ENCODE measurements around the gene TMOD4.
"Not testable (repeated sequence)": the region's sequence is repeated elsewhere in the genome, so short reads cannot be mapped to it uniquely, and the experiment has no call there.

TMOD4 gene

DNA sequence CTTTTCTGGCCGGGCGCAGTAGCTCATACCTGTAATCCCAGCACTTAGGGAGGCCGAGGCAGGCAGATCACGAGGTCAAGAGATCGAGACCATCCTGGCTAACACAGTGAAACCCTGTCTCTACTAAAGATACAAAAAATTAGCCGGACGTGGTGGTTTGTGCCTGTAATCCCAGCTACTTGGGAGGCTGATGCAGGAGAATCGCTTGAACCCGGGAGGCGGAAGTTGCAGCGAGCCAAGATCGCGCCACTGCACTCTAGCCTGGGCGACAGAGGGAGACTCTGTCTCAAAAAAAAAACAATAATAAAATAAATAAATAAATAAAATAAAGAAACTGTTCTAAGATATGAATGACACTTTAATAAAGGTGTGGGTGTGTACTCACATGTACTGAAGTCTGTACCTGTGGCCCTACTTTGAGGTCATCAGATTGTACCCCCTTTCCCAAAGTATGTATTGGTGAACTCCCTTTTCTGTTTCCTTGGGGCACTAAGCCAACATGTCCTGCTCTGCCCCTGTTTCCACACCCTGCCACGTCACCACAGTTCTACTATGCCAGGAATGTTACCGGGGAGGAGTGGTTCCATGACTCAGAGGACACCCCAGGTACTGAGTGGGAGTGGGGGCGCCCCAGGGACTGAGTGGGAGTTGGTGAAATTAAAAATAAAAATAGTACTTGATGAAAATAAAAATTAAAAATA lies 19.3 kb upstream of the TMOD4 start:
- H3K9ac ChIP-seq (ENCODE audit: low read length), result peak overlapping the region; percentile 61
- not testable (repeated sequence) for H3K9me3 ChIP-seq (ENCODE audit: control insufficient read depth, low read length); H3K36me3 ChIP-seq (ENCODE audit: control insufficient read depth, insufficient read depth, low read length); H3K27me3 ChIP-seq (ENCODE audit: control insufficient read depth, insufficient read depth, low read length); H3K4me3 ChIP-seq (ENCODE audit: low read length)
- H3K4me1 ChIP-seq (ENCODE audit: control insufficient read depth, insufficient read depth, low read length), result peaks cover 16% of the 10 kb centered on the region

DNA sequence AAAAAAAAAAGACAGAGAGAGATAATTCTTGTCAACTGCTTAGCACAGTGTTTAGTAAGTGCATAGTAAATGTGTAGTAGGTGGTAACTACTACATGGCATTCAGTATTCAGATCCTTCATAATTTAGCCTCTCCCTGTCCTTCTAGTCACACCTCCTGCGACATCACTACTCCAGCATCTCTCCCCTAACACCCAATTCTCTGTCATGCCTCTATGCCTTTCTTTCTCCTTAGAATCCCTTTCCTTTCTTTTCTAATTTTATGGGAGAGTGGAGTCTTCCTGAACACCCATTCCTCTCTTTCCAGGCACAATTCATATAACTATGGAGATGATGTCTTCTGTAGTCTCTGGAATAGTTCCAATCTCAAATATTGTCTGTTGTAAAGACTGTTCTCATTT lies 18.1 kb upstream of the TMOD4 start:
- H3K9me3 ChIP-seq (ENCODE audit: control insufficient read depth, low read length), result no peaks in the 10 kb centered on the region
- peaks cover 16% of the 10 kb centered on the region for H3K4me1 ChIP-seq (ENCODE audit: control insufficient read depth, insufficient read depth, low read length)
- no peak overlapping the region for H3K4me3 ChIP-seq (ENCODE audit: low read length)
- H3K36me3 ChIP-seq (ENCODE audit: control insufficient read depth, insufficient read depth, low read length), result no peaks in the 10 kb centered on the region
- no peak overlapping the region for H3K9ac ChIP-seq (ENCODE audit: low read length)
- no peaks in the 10 kb centered on the region for H3K27me3 ChIP-seq (ENCODE audit: control insufficient read depth, insufficient read depth, low read length)

DNA sequence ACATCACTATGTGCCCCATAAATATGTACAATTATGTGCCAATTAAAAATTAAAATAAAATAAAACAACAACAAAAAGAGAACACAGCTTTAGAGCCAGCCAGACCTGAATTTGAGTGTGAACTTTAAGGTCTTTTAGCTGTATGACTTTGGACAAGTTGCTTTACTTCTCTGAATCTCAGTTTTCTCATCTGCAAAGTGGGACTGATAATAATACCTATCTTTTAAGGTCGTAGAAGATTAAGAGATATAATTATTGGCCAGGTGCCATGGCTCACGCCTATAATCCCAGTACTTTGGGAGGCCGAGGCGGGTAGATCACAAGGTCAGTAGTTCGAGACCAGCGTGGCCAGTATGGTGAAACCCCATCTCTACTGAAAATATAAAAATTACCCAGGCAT lies 17.5 kb upstream of the TMOD4 start:
- H3K9me3 ChIP-seq (ENCODE audit: control insufficient read depth, low read length), result no peaks in the 10 kb centered on the region
- no peaks in the 10 kb centered on the region for H3K36me3 ChIP-seq (ENCODE audit: control insufficient read depth, insufficient read depth, low read length)
- no peak overlapping the region for H3K4me3 ChIP-seq (ENCODE audit: low read length)
- H3K9ac ChIP-seq (ENCODE audit: low read length), result no peak overlapping the region
- no peaks in the 10 kb centered on the region for H3K27me3 ChIP-seq (ENCODE audit: control insufficient read depth, insufficient read depth, low read length)
- peaks cover 17% of the 10 kb centered on the region for H3K4me1 ChIP-seq (ENCODE audit: control insufficient read depth, insufficient read depth, low read length)

DNA sequence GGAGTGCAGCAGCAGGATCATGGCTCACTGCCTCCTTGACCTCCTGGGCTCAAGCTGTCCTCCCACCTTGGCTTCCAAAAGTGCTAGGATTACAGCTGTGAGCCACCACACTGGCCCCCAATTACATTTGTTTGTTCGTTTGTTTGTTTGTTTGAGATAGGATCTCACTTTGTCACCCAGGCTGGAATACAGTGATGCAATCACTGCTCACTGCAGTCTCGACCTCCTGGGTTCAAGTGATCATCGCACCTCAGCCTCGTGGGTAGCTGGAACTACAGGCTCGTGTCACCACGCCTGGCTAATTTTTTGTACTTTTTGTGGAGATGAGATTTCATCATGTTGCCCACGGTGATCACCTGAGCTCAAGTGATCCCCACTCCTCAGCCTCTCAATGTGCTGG lies 16.3 kb upstream of the TMOD4 start:
- no peaks in the 10 kb centered on the region for H3K9me3 ChIP-seq (ENCODE audit: control insufficient read depth, low read length)
- H3K4me1 ChIP-seq (ENCODE audit: control insufficient read depth, insufficient read depth, low read length), result peaks cover 10% of the 10 kb centered on the region
- no peak overlapping the region for H3K9ac ChIP-seq (ENCODE audit: low read length)
- H3K4me3 ChIP-seq (ENCODE audit: low read length), result no peak overlapping the region
- no peaks in the 10 kb centered on the region for H3K27me3 ChIP-seq (ENCODE audit: control insufficient read depth, insufficient read depth, low read length)
- no peaks in the 10 kb centered on the region for H3K36me3 ChIP-seq (ENCODE audit: control insufficient read depth, insufficient read depth, low read length)

DNA sequence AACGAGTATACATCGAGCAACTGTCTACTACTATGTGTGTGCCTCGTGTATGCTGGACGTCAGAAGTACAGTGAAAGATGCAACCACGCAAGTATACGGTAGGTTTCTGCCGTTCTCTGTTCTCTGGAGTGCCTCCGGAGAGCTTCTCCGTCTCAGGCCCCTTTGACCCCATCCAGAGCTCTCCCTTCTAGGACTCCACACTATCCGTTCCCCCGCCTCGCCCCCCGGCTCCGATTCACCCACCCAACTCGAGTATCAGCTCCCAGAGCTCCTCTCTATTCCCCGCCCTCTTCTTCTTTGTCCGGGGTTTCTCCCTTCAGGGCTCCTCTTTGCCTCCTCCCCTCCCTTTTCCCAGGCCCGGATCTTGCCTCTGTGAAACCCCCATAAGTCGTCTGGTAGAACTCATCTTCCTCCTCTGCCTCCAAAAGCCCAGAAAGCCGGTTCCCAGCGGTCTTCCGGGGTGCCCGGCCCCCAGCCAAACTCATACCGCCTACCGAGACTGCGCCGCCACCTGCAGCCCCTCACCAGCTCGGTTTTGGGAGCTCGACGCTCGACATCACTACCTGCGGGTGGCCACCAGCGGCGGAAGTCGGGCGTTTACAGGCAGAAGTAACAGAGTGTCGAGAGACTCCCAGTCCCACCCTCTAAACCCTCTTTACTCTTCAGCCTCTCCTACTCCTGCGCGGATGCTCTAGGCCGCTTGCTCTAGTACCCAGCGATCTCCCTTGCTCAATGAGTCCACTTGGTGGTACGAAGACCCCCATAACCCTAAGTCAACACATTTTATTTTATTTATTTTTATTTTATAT lies 14.1 kb upstream of the TMOD4 start, which contains the start of gene VPS72:
VPS72 (minus strand) TSS at position 561 of the 809 bp plus-strand sequence; CDS start at position 485, 76 bp downstream.
- H3K4me1 ChIP-seq (ENCODE audit: control insufficient read depth, insufficient read depth, low read length), result peaks cover 6% of the 10 kb centered on the region
- H3K36me3 ChIP-seq (ENCODE audit: control insufficient read depth, insufficient read depth, low read length), result no peaks in the 10 kb centered on the region
- no peaks in the 10 kb centered on the region for H3K9me3 ChIP-seq (ENCODE audit: control insufficient read depth, low read length)
- H3K9ac ChIP-seq (ENCODE audit: low read length), result peak within 1 kb of the TSS; percentile 97
- H3K4me3 ChIP-seq (ENCODE audit: low read length), result peak within 1 kb of the TSS; percentile 91
- H3K27me3 ChIP-seq (ENCODE audit: control insufficient read depth, insufficient read depth, low read length), result no peaks in the 10 kb centered on the region

DNA sequence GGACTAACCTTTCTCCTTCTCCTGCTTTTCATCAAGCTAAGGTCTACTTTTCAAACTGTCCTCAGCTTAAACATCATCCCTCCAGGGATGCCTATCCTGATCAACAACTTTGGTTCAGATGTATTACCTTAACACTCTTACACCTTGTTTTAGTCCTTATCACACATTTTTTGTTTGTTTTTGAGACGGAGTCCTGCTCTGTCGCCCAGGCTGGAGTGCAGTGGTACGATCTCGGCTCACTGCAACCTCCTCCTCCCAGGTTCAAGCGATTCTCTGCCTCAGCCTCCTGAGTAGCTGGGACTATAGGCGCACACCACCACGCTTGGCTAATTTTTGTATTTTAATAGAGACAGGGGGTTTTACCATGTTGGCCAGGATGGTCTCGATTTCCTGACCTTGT lies 12.9 kb upstream of the TMOD4 start:
- H3K4me3 ChIP-seq (ENCODE audit: low read length), result not testable (repeated sequence)

DNA sequence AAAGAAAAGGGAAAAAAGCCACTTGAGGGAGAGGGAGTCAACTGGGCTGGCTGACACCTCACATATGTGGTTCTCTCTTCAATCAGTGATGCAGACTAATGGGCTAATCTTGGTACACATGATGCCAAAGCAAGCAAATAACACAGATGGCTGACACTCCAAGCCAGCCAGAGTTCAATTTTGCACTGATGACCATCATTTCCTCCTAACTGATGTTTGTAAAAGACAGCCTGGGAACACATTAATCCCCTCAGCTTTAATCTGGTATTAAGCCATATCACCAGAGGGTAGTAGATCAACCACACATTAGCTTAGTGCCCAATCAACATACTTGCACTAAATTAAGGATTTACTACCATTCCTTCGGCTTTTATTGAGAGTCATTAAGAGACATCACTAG lies 11.4 kb upstream of the TMOD4 start:
- H3K9ac ChIP-seq (ENCODE audit: low read length), result no peak overlapping the region

More for the DNA sequence above, 12.9 kb upstream of the TMOD4 start:
- not testable (repeated sequence) for H3K4me1 ChIP-seq (ENCODE audit: control insufficient read depth, insufficient read depth, low read length); H3K36me3 ChIP-seq (ENCODE audit: control insufficient read depth, insufficient read depth, low read length); H3K27me3 ChIP-seq (ENCODE audit: control insufficient read depth, insufficient read depth, low read length); H3K9me3 ChIP-seq (ENCODE audit: control insufficient read depth, low read length)
- H3K9ac ChIP-seq (ENCODE audit: low read length), result peak overlapping the region; percentile 97

DNA sequence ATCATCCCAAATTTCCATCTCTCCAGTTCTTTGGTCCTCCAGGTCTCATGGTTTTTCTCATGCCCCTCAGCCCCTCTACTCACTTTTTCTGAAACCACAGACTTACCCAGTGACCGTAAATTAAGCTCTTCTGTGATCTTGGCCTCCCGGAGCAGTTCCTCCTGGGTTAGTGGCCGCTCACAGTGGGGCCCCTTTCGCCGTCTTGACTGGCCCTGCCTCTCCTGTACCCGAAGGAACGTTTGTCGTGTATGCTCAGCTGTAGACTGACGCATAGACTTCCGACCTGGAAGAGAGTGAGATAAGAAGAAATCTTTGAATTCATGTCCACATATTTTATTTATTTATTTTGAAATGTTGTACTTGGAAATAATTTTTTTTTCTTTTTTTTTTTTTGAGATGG lies 8.4 kb upstream of the TMOD4 start:
- peaks cover 9% of the 10 kb centered on the region for H3K36me3 ChIP-seq (ENCODE audit: control insufficient read depth, insufficient read depth, low read length)
- H3K27me3 ChIP-seq (ENCODE audit: control insufficient read depth, insufficient read depth, low read length), result no peaks in the 10 kb centered on the region
- peaks cover 4% of the 10 kb centered on the region for H3K4me1 ChIP-seq (ENCODE audit: control insufficient read depth, insufficient read depth, low read length)
- H3K9me3 ChIP-seq (ENCODE audit: control insufficient read depth, low read length), result no peaks in the 10 kb centered on the region
- H3K4me3 ChIP-seq (ENCODE audit: low read length), result no peak overlapping the region
- no peak overlapping the region for H3K9ac ChIP-seq (ENCODE audit: low read length)

More for the DNA sequence above, 11.4 kb upstream of the TMOD4 start:
- no peaks in the 10 kb centered on the region for H3K9me3 ChIP-seq (ENCODE audit: control insufficient read depth, low read length)
- H3K4me3 ChIP-seq (ENCODE audit: low read length), result no peak overlapping the region
- H3K36me3 ChIP-seq (ENCODE audit: control insufficient read depth, insufficient read depth, low read length), result peaks cover 9% of the 10 kb centered on the region
- H3K27me3 ChIP-seq (ENCODE audit: control insufficient read depth, insufficient read depth, low read length), result no peaks in the 10 kb centered on the region
- H3K4me1 ChIP-seq (ENCODE audit: control insufficient read depth, insufficient read depth, low read length), result peaks cover 6% of the 10 kb centered on the region

DNA sequence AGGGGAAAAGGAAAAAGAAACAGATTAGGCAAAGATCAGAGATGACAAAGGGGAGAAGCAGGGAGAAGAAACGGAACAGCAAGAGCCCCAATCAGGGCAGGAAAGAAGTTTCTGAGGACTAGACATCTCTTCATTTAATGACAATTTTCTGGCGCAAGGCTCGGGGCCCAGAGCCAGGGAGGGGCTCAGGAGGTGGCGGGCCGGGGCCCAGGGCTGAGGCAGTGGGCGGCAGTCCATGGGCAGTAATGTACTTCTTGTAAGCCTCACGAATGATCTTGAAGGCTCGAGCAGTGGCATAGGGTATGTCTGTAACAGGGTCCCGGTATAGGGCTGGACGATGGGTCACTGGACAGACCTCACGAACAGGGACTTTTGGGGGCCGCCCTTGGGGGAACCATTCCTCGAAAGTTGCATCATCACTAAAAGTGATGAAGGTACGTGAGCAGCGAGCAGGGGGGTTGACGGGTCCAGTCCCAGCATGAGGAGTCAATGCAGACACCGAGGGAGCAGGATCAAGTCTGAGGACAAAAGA lies 799 bp upstream of the TMOD4 start:
- Histone ChIP-seq H3K27me3 (ENCODE audit: control insufficient read depth, insufficient read depth, low read length) (no peaks in the 10 kb centered on the region), H3K9ac (ENCODE audit: low read length) (no peak overlapping the region), H3K36me3 (ENCODE audit: control insufficient read depth, insufficient read depth, low read length) (peaks cover 6% of the 10 kb centered on the region), H3K4me3 (ENCODE audit: low read length) (no peak overlapping the region), H3K4me1 (ENCODE audit: control insufficient read depth, insufficient read depth, low read length) (no peaks in the 10 kb centered on the region), H3K9me3 (ENCODE audit: control insufficient read depth, low read length) (no peaks in the 10 kb centered on the region)

DNA sequence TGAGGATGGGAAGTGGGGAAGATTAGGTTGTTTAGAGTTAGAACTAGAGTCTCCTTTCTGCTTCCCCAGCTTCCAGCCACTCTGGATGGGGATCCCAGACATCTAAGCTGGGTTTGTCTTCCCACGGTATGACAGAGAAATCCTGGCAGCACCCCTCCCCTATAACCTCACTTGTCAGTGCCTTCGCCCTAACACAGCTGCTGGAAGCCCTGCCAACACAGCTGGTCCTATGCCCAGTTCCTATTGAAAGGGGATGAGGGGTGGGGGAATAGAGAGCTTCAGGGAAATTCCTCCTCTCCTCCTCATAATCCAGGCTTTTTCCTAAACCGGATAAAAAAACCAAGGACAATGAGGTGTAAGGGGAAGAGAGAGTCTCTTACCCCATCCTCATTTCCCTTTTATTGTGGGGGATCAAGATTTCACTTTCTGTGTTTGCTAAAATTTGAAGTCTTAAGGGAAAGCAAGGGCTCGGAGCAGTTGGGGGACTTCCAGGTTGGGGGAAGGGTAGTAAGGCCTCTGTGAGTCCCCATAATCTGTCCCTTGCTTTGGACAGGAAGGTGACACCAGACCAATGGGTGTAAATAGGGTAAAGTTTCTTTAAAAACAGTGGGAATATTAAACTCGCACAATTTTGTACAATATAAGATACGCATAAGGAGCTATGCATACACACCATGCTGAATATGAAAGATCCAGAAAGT lies 590 bp downstream of the TMOD4 start:
- H3K4me3 ChIP-seq (ENCODE audit: low read length), result no peak overlapping the region
- no peak overlapping the region for H3K9ac ChIP-seq (ENCODE audit: low read length)
- H3K4me1 ChIP-seq (ENCODE audit: control insufficient read depth, insufficient read depth, low read length), result no peaks in the 10 kb centered on the region
- H3K9me3 ChIP-seq (ENCODE audit: control insufficient read depth, low read length), result no peaks in the 10 kb centered on the region
- H3K27me3 ChIP-seq (ENCODE audit: control insufficient read depth, insufficient read depth, low read length), result no peaks in the 10 kb centered on the region
- peaks cover 6% of the 10 kb centered on the region for H3K36me3 ChIP-seq (ENCODE audit: control insufficient read depth, insufficient read depth, low read length)

DNA sequence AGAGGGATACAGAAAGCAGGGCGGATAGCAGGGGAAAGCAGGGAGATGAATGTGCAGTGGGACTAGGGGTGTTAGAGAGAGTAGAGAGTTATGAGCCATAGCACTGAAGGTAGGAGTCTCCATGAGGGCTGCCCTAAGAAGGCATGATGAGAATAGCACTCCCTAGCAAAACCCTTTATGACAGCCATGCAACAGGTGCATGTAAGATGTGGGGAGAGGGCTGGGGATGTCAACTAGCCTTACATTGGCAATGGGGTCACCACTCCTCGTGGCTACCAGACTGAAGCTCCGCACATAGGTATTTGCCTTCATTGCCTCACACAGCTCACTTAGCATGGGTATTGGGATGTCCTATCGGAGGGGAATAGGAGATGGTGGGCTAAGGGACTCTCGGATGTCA lies 4.6 kb downstream of the TMOD4 start:
- H3K36me3 ChIP-seq (ENCODE audit: control insufficient read depth, insufficient read depth, low read length), result peaks cover 5% of the 10 kb centered on the region
- no peak overlapping the region for H3K9ac ChIP-seq (ENCODE audit: low read length)
- no peaks in the 10 kb centered on the region for H3K4me1 ChIP-seq (ENCODE audit: control insufficient read depth, insufficient read depth, low read length)
- no peaks in the 10 kb centered on the region for H3K9me3 ChIP-seq (ENCODE audit: control insufficient read depth, low read length)
- no peak overlapping the region for H3K4me3 ChIP-seq (ENCODE audit: low read length)
- H3K27me3 ChIP-seq (ENCODE audit: control insufficient read depth, insufficient read depth, low read length), result no peaks in the 10 kb centered on the region

DNA sequence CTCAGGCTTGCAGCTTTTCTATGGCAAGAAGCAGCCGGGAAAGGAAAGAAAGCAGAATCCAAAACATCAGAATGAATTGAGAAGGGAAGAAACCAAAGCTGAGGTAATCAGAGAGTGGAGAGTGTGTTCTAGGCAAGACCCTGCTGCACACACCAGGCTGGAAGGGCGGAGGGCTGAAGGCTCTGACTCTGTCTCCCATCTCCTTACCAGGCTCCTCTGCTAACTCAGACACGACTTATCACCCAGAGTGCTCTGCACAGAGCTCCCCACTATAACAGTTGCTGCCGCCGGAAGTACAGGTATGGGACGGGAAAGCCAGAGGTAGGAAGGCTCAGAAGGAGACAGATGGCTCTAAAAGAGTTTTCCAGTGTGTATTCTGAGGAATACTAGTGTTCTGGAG lies 8.7 kb downstream of the TMOD4 start:
- Histone ChIP-seq H3K9me3 (ENCODE audit: control insufficient read depth, low read length) (no peaks in the 10 kb centered on the region), H3K4me1 (ENCODE audit: control insufficient read depth, insufficient read depth, low read length) (peaks cover 11% of the 10 kb centered on the region), H3K36me3 (ENCODE audit: control insufficient read depth, insufficient read depth, low read length) (peaks cover 5% of the 10 kb centered on the region), H3K4me3 (ENCODE audit: low read length) (no peak overlapping the region), H3K27me3 (ENCODE audit: control insufficient read depth, insufficient read depth, low read length) (no peaks in the 10 kb centered on the region), H3K9ac (ENCODE audit: low read length) (peak overlapping the region; percentile 81)
